ENCODE results near the gene HPSE2.

DNA sequence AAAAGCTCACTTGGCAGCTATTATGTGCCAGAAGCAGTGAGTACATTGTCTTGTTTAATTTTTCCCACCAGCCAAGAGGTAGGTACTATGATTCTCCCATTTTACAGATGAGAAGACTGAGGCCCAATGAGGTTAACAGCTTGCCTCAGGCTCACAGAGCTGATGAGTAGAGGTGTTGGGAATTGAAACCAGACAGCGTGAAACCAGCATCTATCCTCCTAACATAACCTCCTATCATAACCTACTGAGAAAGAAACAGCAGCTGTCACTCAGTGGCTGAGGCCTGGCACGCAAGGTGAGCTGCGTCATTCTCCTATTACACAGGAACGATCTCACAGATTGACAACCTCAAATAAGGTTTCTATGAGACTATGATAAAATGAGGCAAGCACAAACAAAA is 826.9 kb downstream of the HPSE2 start:
- TF ChIP-seq POLR2A (IDR thresholded peaks at IDR 0.05), result no peak
- TF ChIP-seq, protein P1, sequence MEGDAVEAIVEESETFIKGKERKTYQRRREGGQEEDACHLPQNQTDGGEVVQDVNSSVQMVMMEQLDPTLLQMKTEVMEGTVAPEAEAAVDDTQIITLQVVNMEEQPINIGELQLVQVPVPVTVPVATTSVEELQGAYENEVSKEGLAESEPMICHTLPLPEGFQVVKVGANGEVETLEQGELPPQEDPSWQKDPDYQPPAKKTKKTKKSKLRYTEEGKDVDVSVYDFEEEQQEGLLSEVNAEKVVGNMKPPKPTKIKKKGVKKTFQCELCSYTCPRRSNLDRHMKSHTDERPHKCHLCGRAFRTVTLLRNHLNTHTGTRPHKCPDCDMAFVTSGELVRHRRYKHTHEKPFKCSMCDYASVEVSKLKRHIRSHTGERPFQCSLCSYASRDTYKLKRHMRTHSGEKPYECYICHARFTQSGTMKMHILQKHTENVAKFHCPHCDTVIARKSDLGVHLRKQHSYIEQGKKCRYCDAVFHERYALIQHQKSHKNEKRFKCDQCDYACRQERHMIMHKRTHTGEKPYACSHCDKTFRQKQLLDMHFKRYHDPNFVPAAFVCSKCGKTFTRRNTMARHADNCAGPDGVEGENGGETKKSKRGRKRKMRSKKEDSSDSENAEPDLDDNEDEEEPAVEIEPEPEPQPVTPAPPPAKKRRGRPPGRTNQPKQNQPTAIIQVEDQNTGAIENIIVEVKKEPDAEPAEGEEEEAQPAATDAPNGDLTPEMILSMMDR (IDR thresholded peaks at IDR 0.05), result no peak
